Measurements from ENCODE around the gene MX1.

MX1 gene

GRCh38 chr21:41460578-41461527, 34.8 kb downstream of the MX1 start:
- peak; percentile 67 for DNase-seq (ENCODE audit: low spot score)

- no peak for DNase-seq (ENCODE audit: low spot score)
Measured at GRCh38 chr21:41465176-41465781, 39.2 kb downstream of the MX1 start.

GRCh38 chr21:41466024-41466820, 40.2 kb downstream of the MX1 start:
- no peak for DNase-seq (ENCODE audit: low spot score)

GRCh38 chr21:41470054-41470453, 44.0 kb downstream of the MX1 start:
- DNase-seq (ENCODE audit: low spot score): no peak

GRCh38 chr21:41472753-41473548, 46.9 kb downstream of the MX1 start:
- no peak for DNase-seq (ENCODE audit: low spot score)

- DNase-seq (ENCODE audit: low spot score): no peak
Measured at GRCh38 chr21:41475714-41476420, 49.8 kb downstream of the MX1 start.

- no peak for DNase-seq (ENCODE audit: low spot score)
Measured at GRCh38 chr21:41477641-41478318, 51.7 kb downstream of the MX1 start.

- no peak for DNase-seq (ENCODE audit: low spot score)
Measured at GRCh38 chr21:41478319-41479177, 52.5 kb downstream of the MX1 start.

- DNase-seq (ENCODE audit: low spot score): no peak
Measured at GRCh38 chr21:41479686-41480085, 53.6 kb downstream of the MX1 start.

- DNase-seq (ENCODE audit: low spot score): no peak
Measured at GRCh38 chr21:41480086-41480690, 54.1 kb downstream of the MX1 start.

- no peak for DNase-seq (ENCODE audit: low spot score)
Measured at GRCh38 chr21:41481191-41481590, 55.2 kb downstream of the MX1 start.

GRCh38 chr21:41482301-41482700, 56.3 kb downstream of the MX1 start:
- DNase-seq (ENCODE audit: low spot score): no peak

- DNase-seq (ENCODE audit: low spot score): no peak
Measured at GRCh38 chr21:41482980-41483379, 56.9 kb downstream of the MX1 start.

- DNase-seq (ENCODE audit: low spot score): no peak
Measured at GRCh38 chr21:41483415-41483814, 57.4 kb downstream of the MX1 start.

GRCh38 chr21:41483973-41484372, 57.9 kb downstream of the MX1 start:
- no peak for DNase-seq (ENCODE audit: low spot score)

GRCh38 chr21:41487082-41487481, 61.0 kb downstream of the MX1 start:
- DNase-seq (ENCODE audit: low spot score): no peak

GRCh38 chr21:41488080-41488479, 62.0 kb downstream of the MX1 start:
- no peak for DNase-seq (ENCODE audit: low spot score)

GRCh38 chr21:41489329-41489728, 63.3 kb downstream of the MX1 start:
- DNase-seq (ENCODE audit: low spot score): no peak

- DNase-seq (ENCODE audit: low spot score): no peak
Measured at GRCh38 chr21:41490330-41490729, 64.3 kb downstream of the MX1 start.
